GM21825 (cell line): ENCODE data around the gene ROR1.

Source experiments
- ATAC-seq: cut with Tn5 transposase; IDR thresholded peaks from one replicate; pipeline ENCODE4 v1.9.1; 2021; ENCODE audit warnings: mild to moderate bottlenecking, moderate library complexity; ENCODE audit not compliant: unreplicated experiment

ROR1 gene

DNA sequence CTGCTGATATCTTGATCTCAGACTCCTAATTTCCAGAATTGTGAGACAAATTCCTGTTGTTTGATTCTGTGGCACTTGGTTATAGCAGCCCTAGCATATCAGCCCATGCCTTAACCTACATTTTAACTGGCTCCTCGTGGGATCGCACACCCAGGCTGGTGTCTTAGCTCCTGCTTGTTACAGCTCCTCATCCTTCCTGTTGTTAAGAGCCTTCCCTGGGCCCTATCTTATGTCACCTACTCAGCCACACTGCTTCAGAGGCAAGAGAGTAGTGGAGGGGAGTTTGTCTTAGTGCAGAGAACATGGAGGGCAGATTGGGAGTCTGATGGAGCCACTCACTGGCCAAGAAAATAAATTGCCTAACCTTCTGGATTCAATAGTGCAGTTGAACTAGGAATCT, 131.0 kb downstream of the ROR1 start:
- no peak for ATAC-seq

DNA sequence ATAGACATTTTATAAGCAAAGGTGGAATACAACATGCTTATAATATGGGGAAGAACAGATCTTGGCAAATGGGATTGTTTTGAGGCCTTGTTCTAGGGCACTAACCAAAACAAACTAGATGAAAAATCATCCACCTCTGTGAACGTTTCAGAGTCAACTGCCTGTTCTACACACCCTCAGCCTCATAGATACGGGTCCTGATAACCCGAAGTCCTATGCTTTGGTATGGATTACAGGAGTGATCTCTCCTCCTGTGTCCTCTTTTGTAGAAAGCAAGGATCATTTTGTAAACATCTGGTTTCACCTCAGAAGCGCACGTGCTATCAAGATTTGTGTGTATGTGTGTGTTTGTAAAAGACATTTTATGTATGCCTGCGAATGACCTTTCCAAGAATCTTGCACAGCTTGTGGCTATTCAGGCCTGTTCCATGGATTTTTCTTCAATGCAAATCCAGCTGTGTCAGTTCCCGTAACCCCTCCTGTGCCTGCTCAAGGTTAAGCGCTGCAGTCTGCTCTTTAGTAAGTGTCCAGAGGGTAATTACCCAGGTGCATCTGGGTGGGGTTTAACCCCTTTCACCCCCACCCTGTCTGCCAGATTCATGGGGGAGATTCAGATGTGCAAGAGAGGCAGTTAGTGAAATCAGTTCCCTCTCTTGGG, 132.4 kb downstream of the ROR1 start:
- no peak for ATAC-seq

DNA sequence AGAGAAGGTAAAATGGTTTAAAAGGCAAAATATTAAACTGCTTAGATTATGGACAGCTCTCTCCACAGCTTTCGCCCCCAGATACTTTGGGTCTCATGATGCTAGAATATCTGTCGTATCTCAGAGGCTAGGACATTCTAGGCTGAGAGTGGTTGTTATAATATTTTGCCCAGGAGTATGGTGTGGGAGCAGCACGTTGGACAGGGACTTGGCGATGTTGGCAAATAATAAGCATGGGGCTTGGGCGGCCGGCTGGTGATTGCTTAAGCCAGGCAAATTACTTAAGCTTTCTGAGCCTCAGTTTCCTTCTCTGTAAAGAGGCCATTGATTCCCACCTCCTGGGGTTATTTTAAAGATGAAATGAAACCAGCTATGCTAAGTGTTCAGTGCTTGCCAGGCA, 133.2 kb downstream of the ROR1 start:
- no peak for ATAC-seq

DNA sequence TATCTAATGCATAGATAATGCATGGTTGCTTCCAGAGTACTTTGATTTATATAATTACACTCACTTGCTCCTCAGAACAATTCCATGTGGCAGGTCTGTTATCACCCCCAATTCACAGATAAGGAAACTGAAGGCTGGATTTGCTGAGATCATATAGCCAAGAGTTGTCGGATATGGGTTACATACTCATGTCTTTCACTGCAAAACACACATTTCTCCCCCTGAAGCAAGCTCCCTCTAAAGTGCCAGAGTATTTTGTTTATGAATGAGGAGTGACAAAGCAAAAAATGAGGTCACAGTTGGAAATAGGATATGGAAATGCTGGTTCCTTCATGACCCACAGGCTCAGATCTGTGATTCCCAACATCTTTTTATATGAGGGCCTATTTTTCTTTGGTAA, 134.2 kb downstream of the ROR1 start:
- ATAC-seq: no peak

DNA sequence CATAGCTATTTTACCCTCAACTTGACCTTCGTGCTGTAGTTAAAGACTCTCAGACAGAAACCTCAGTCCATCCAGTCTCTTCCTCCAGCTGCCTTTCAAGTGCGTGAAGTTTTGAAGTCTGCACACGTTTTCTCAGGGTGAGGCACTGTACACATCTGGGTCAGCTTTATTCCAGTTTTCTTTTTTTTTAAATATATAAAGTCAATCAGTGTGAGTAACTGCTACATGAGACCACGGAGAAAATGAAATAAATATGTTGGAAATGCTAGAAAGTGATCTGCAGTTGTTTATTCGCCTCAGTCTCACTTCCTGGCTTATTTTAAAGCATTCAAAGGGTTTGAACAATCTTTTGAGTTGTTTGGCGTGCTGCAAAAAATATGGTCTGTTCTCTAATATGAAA, 135.7 kb downstream of the ROR1 start:
- ATAC-seq: no peak

DNA sequence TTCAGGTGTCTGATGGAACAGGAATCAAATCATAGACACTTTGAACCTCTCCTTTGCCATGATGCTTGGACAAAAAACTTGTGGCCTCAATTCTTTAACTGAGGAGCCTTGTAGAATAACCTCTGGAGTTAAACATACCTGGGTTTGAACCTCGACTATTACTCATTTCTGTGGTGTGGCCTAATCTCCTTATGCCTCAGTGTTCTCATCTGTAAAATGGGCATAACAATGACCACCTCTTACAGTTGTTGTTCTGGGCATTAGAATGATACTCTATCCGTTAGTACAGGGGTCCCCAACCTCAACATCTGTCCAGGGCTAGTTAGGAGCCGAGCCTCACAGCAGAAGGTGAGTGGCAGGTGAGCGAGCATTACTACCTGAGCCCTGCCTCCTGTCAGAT, 137.2 kb downstream of the ROR1 start:
- no peak for ATAC-seq

DNA sequence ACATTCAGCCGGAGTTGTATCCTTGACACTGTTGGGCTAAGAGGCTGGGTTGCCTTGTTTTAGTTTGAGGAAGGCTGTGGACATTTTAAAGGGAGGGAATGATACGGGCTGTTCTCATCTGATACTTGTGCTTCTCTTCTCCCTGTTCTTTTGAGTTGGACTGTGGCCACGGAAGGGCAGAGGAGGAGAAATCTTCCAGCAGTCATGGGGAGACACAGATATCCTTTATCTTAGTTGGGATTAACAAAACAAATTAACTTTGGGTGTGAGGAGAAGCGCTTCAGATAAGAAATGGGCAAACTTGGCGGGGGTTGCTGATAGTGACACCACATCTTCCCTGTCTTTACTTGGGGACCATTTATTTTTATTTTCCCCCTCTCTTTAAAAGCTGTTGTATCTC, 138.8 kb downstream of the ROR1 start:
- ATAC-seq: no peak

DNA sequence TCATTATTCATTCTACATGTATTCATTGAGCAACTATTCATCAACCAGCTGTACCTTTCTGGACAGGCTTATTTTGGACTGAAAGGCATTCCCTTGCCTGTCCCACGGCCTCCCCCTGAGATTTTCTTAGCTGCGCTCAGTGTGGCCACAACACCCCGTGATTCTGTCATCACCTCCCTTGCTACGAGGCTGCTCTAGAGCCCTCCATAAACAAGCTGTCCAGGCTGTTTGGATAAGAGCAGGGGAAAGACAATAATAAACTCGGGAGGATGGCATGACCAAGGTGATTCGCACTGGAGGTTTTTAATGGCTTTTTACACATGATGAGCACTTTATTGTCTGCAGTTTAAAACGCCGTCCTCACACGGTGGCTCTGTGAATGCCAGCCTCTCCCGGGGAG, 139.7 kb downstream of the ROR1 start:
- ATAC-seq: no peak

DNA sequence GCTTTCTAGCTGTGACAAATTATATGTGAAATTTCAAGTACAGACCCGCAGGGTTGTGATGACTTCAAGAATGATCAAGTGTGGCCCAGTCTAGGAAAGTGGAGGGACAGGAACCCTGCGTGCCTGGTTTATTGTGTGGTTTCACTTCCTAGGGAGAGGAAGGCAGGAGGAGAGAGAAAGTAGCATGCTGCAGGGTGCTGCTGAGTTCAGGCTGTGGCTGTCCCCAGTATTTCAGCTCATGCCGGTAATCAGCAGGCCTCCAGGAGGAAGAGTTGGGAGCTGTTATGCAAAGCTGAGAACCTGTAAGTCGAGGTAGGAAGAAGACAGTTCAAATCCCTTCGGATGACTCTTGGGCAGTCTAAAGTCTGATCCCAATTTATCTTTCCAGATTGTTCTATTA, 140.4 kb downstream of the ROR1 start:
- no peak for ATAC-seq

DNA sequence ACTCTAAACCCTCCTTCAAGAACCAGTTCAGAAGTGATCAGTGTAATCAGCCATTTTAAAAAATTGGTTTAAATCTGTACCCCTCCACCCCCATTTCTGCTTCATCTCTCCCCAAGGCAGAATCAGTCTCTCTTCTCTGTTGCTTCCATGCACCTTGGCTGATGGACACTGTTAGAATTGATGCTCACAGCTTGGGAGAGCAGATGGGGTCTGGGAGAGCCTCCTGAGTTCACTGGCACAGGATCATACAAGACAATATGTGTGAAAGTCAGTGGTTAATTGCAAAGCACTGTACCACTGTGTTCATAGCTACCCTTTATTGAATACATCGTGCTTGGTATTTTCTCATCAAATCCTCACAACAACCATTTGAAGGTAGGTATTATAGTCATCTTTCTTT, 140.9 kb downstream of the ROR1 start:
- no peak for ATAC-seq

DNA sequence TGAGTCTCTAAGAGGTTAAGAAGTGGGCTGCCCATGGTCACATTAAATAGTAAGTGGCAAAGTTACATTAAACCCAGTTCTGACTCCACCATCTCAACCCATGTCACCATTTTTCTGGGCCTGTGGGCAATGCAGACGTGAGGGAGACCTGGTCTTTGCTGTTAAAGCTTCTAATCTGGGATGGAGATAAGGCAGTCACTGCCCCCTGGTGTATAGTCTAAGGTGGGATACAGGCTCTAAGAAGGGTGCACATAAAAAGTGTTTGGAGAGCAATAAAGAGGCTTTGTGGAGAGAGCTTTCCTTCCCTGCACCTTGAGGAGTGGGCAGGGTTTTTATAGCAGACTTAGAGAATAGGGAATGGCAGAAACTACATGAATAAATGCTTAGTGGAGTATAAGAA, 141.3 kb downstream of the ROR1 start:
- ATAC-seq: no peak

DNA sequence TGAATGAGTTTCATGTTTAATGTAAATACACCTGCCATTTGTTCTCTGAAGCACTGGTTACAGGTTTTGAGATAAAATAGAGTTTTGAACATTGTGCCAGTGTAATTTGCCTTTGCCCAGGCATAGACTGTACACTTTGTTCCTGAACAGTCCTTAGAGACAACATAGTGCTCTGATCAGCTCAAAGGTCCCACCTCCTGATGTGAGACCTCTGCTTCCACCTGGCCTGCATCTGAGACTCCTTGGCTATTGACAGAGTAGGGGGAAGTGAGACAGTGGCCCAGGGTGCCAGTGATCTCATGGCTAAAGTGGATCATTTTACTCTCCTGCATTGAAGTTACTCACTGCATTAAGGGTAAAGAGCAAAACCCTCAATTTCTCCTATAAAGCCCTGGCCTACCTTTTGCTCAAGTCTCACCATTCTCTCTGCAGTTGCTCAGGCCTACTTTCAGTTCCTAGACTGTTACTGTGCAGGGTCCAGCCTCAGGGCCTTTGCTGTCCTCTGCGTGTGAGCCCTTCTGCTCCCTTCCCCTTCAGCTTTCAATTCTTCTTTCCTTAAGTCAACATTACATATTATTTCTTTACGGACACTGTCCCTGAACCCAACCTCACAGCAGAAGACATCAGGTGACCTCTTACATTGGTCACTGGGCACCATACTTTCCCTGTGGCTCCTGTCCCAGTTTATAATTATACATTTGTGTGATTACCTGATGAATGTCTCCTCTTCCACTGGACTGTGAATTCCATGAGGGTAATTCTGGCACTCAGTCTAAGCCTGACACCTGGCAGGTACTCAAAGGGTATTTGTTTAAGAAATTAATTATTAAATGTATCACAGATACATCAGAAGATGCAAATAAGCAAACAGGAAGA, 142.9 kb downstream of the ROR1 start:
- no peak for ATAC-seq

DNA sequence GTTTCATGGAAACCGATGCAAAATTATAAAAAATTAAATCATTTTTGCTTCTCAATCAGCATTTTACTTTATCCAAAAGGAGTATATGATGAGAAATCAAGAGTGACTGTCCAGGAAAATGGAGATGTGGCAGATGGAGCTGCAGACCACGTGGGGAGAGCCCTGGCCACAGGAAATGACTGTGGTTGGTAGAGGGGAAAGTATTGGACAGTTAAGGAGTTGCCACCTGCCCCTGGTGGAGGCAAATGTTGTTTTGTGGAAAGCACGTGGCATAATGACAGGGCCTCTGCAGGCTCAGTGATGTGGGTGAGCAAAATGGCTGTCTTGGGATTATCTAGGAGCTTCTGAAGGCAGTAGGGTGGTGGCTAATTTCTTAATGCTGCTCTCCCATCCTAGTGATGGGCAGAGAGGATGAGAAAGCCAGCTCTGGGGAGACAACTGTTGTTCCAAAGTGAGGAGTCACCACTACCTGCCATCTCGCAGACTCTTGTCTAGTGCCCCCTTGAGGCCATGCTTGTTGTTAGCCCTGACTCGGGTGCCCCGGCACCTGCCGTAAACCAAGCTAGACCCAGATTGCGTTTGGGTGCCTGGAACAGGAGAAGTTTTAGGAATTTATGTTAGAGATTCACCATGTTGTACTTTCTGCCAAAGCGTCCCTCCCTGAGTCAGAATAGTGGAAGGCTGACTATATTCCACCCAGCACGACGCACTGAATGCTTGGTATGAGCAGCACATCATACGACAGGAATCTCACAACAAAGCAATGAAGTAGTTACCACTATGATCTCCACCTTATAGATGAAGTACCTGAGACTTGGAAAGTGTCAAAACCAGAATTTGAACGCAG, 144.0 kb downstream of the ROR1 start:
- ATAC-seq: no peak

DNA sequence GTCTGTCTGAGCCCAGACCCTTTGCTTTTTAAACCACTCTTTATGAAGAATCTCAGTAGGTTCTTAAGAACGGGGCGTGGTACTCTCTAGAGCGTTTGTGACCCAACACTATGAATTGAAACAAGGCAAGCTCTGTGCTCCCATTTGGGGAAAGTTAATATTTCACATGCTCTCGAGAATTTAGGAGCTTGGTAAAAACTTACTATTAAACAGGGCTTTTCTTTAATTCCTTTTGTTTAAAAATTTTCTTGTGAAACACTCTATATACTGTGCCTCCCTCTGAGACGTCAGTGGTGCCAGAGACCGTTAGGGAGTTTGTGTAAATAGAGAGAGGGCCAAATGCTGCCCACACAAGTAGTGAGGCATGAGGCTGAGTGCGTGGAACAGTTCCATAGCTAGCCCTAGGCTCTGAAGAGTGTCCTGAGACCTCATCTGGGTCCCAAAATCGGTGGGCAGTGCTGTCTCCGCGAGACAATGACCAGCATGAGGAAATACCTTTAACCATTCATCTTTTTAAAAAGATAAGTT, 144.7 kb downstream of the ROR1 start:
- no peak for ATAC-seq

DNA sequence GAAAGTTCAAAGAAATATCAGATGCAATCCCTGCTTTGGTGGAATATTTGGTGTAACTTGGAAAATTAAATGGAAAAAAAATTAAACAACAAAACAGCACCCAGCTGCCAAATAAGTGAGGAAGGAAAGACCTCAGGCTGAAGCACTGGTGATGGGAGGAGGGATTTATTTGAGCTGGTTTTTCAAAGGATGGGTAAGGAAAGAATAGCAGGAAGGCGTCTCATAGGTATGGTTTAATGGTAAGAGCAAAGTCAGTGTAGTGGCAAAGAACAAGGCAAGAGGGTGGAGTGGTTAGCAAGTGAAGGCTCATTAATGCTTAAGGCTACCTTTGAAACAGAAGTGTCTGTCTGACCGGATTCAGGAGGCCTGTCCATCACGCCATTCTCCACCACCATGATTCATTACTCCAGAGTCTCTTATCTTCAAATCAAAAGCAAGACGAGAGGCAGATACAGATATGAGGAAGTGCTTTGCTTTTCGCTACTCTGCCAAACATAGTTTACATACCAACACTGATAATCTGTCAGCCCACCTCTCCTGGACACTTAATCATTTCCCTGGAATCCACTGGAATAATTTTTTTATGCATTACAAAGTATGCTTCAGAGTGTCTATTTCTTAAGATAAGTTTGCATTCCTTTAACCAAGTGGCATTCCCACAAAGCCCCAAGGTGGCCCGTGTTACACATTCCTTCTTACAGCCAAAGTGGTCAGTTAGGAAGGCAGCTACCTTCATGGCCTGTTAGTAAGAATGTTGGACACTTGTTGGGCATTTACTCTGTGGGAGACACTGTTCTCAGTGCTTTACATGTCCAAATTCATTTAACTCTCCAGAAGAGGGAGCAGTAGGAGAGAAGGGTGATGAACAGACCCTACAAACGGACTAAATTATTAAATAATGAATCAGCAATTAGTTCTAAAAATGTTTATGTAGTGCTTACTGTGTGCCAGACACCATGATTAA, 146.6 kb downstream of the ROR1 start:
- no peak for ATAC-seq

DNA sequence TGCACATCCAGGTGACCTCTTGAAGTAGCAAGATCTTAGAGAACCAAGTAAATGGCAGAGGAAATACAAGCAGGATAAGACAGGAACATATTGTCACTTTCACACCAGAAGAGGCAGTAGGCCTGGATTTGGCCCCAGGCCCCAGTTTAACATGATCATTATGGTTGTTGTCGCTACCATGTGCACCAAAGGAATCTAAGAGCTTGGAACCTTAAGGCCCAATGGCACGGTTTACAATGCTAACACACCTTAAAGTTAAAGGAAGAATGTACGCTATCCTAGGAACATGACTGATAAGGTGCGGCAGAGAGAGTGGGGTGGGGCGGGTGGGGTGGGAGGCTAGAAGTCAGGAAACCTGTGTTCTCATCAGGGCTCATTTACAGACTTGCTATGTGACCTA, 147.5 kb downstream of the ROR1 start:
- no peak for ATAC-seq

DNA sequence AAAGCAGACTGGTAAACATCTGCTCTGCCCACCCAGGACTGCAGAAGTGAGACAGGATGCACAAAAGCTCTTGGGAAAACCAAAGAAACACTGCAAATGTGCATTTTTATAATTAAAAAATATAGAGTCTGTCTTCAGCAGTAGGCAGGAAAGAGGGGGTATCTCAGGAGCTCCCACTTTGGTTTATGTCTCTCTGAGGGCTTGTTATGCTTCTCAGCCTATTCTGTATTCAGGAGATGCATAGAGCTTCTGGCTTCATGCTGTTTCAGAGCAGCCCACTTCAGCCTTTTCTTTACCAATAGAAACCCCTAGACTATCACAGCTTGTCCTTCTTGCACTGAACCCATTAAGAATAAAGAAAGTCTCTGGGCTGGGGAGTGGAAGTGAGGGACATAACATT, 148.0 kb downstream of the ROR1 start:
- ATAC-seq: no peak

DNA sequence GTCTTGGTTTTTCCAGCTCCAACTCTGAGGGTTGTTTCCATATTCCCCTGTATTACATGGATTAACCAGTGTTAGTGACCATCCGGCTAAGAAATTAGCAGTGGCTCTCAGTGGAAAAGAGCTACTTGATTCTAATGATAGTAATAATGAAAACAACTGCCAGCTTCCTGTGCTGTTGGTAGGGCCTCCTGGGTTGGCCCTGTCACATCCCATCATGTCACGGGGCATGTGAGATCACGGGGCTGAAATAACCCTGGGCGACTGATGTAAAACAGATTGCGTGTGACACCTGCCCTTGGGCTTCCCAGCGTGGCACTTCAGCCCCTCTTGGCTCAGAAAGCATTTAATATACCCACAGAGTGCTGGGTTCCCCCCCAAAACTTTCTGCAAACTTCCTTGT, 149.0 kb downstream of the ROR1 start:
- no peak for ATAC-seq

DNA sequence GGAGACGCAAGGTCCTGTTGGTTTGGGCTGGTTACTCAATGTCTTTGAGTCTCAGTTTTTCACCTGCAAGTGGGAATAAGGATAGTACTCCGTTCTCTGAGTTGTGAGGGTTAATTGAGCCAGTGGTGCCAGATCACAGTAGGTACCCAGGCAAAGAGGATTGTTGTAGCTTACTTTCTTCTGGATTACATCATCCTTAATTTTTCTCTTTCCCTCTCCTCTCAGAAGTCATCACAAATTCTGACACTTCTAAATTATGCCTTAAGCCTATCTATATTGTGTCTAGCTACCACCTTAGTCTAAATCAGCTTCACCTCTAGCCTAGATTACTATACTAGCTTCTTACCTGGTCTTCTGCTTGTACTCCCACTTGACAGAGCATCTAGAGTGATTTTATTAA, 149.5 kb downstream of the ROR1 start:
- no peak for ATAC-seq

DNA sequence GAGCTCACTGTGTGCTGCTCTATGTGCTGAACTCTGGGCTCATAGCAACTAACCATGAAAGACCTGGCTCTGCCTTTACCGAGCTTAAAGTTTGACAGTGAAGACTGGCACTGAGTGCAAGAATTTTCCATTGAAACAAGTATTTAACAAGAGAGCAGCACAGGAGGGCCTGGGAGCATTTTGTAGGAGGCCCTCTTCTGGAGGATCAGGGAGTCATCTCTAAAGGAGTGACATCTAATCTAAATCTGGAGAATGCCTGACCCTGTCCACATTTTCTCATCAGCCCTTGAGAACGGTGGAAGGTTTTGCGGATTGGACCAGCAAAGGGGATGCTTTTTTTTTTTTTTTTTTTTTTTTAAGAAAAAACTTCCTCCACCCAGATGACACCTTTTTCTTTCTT, 150.8 kb downstream of the ROR1 start:
- no peak for ATAC-seq
